Colonic mucosa (tissue), 4 donors: Measurements from ENCODE around the gene VCP. TPM values are rescaled to one million over a fixed set of nuclear protein-coding genes. Genes with fewer than 3 reads are reported as not detected.

Experiments
- DNase-seq: peaks from one replicate; pipeline ENCODE4 v3.0.0-alpha.2; 2020
- H3K27ac ChIP-seq: fragments of 200-600 bp; one replicate; pipeline ENCODE4 v1.8.0; 2021
- H3K27me3 ChIP-seq: fragments of 200-600 bp; one replicate; pipeline ENCODE4 v1.8.0; 2021
- H3K36me3 ChIP-seq: fragments of 200-600 bp; one replicate; pipeline ENCODE4 v1.8.0; 2021
- H3K4me1 ChIP-seq: fragments of 200-600 bp; one replicate; pipeline ENCODE4 v1.8.0; 2021; ENCODE audit warnings: mild to moderate bottlenecking
- H3K4me3 ChIP-seq: fragments of 200-600 bp; one replicate; pipeline ENCODE4 v1.8.0; 2021
- H3K9ac ChIP-seq, 2 donors: one replicate each; pipeline ENCODE4 v1.7.0; 2013; ENCODE audit warnings: control low read depth in 2 of 2, low read depth in 2 of 2, low read length in 2 of 2
- H3K9me3 ChIP-seq: fragments of 200-600 bp; one replicate; pipeline ENCODE4 v1.8.0; 2021
- CTCF ChIP-seq: fragments of 200-600 bp; IDR thresholded peaks from one replicate; pipeline ENCODE4 v1.8.0; 2022; ENCODE audit warnings: antibody characterized with exemption, mild to moderate bottlenecking
- intact Hi-C: fragments of 100-400 bp; cut with DNase I; formaldehyde crosslinking; loops from one replicate; pipeline ENCODE4 v1.14.1; 2022
- total RNA-seq, 2 donors: library from RNA; stranded (reverse); fragmentation: NEBNext Ultra II Directional in 1 of 2; extraction: Animal tissue kit (Norgen Biotek cat#: 25700) in 1 of 2; gene quantifications; one replicate each; pipeline ENCODE4 v1.2.1, GENCODE V29; 2021
- donor health status: healthy.
- donor health status: DM: no; HTN: no; CAD: no.
- donor health status: DM: no; HTN: no; CAD: no.

VCP gene
- total RNA-seq, 2 donors from 2014 or later = 176 to 287 TPM

DNA sequence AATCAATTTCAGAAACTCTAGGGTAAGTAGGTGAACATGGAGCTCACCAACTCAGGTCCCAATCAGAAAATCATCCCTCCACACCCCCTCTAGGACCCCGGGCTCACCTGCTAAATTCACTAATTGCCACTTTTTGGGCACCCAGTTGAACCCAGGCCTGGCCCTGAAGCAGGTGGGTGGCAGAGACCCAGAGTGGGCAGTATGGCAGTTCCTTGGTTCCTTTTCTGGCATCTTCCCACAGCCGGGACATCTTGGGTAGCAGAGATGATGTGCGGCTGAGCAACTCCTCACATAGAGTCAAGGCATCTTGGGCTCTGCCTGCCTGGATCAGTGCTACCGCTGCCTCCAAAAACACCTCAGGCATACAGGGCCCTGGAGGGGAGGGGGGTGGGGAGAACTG is 2.9 kb upstream of the VCP start:
- Histone ChIP-seq H3K36me3 (no peaks in the 10 kb centered on the region), H3K4me1 (peaks cover 12% of the 10 kb centered on the region), H3K9me3 (no peaks in the 10 kb centered on the region), H3K9ac (no peak overlapping the region), H3K4me3 (no peak overlapping the region), H3K27me3 (no peaks in the 10 kb centered on the region), H3K27ac (no peak overlapping the region)
- intact Hi-C loops = no loop called here
- DNase-seq = no peak
- TF ChIP-seq CTCF = no peak

DNA sequence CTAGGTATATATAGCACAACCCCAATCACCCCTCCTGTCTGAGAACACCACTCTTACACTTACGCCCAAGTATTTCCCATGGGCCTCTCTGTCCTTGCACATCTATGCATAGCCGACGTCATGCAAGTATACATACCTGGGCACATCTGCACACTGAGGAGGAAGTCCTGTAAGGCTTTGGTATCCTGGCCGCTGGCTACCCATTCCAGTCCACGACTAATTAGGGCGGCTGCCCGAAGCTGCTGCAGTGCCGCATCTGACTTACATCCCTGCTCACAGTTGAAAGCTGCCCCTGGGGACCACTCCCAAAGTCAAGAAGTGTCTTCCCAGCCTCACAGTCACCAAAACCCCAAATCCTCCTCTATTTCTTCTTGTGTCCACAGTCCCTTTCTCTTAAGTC is 2.4 kb upstream of the VCP start:
- TF ChIP-seq CTCF = no peak
- Histone ChIP-seq H3K4me1 (peaks cover 15% of the 10 kb centered on the region), H3K4me3 (no peak overlapping the region), H3K27me3 (no peaks in the 10 kb centered on the region), H3K9me3 (no peaks in the 10 kb centered on the region), H3K36me3 (no peaks in the 10 kb centered on the region), H3K9ac (no peak overlapping the region), H3K27ac (no peak overlapping the region)
- intact Hi-C loops = no loop called here
- no peak for DNase-seq

- intact Hi-C loops = no loop called here
- TF ChIP-seq CTCF = no peak
These were observed 1.7 kb upstream of the VCP start for GRCh38 chr9:35074141-35074540.

DNA sequence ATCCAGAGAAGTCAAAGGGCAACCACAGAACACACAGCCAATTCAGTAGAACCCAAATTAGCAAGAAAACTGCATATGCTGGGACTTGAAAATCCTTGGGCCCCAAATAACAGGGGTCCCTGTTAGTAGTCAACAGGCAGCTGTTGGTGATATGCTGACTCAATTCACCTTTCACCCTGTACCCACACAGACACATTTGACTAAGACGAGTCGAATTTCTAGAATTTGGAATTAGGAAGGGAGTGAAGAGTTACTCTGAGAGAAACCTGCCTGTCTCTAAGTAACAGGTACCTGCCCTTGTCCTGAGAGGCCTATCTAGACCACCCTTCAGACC is 821 bp upstream of the VCP start:
- peak overlapping the region; percentile 100 for H3K27ac ChIP-seq
- no peaks in the 10 kb centered on the region for H3K27me3 ChIP-seq
- no peak overlapping the region for H3K4me3 ChIP-seq
- no peak for DNase-seq
- no peaks in the 10 kb centered on the region for H3K36me3 ChIP-seq
- H3K9me3 ChIP-seq = no peaks in the 10 kb centered on the region
- H3K4me1 ChIP-seq = peaks cover 15% of the 10 kb centered on the region
- no peak for TF ChIP-seq CTCF
- no peak overlapping the region for H3K9ac ChIP-seq
- intact Hi-C loops = no loop called here

More at GRCh38 chr9:35074141-35074540, 1.7 kb upstream of the VCP start:
- Histone ChIP-seq H3K27me3 (no peaks in the 10 kb centered on the region), H3K4me3 (no peak overlapping the region), H3K36me3 (no peaks in the 10 kb centered on the region), H3K9ac (no peak overlapping the region), H3K27ac (no peak overlapping the region), H3K9me3 (no peaks in the 10 kb centered on the region), H3K4me1 (peaks cover 14% of the 10 kb centered on the region)
- DNase-seq = no peak

DNA sequence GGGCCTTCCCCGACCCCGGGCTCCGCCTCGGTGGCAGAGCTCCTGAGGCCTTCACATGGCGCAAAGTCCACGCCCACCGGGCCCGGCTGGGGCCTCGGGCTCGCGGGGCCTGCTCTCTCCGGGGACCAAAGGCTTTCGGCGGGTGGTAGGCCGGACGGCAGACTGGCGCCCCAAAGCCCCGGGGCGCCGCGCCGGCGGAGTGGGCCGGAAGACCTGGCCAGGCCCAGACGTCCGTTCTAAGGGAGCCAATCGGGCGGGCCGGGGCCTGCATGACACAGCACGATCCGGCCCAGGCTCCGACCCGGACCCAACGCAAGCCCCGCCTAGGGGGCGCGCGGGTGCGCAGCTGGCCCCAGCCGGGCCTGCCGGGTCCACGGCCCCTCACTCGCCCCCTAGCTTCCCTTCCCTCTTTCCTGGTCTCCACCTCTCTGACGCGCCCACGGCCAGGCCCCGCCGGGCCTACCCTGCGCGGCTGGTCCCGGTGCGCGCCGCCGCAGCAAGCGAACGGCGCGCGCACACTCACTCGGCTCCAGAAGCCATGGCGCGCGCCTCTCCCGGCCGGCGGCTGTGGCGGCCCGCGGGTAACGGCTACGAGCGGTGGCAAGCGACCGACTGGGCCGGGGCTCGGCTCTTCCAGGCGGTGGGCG is 488 bp downstream of the VCP start:
- TF ChIP-seq CTCF = peak; percentile 13
- H3K4me3 ChIP-seq = peak overlapping the region; percentile 99
- H3K9me3 ChIP-seq = no peaks in the 10 kb centered on the region
- peak overlapping the region; percentile 100 for H3K27ac ChIP-seq
- H3K36me3 ChIP-seq = peaks cover 11% of the 10 kb centered on the region
- peak overlapping the region; percentile 76 to 97 for H3K9ac ChIP-seq
- peaks cover 15% of the 10 kb centered on the region for H3K4me1 ChIP-seq
- DNase-seq = peak; percentile 80
- intact Hi-C loops = no loop called here
- H3K27me3 ChIP-seq = no peaks in the 10 kb centered on the region
